H9 (cell line): ENCODE measurements around the gene ZDHHC3. TPM values are rescaled to one million over a fixed set of nuclear protein-coding genes. Genes with fewer than 3 reads are reported as not detected.

ENCODE experiments used
- DNase-seq: peaks from one replicate; pipeline ENCODE4 v3.0.0-alpha.2; 2017
- H2AFZ ChIP-seq: one replicate; pipeline ENCODE4 v1.6.1; 2013; ENCODE audit warnings: mild to moderate bottlenecking, low read length, control low read depth, moderate library complexity
- H2AK5ac ChIP-seq: 2 replicates; pipeline ENCODE4 v1.6.1; 2013; ENCODE audit warnings: low read length, control low read depth, mixed read lengths; ENCODE audit not compliant: insufficient read length
- H2BK120ac ChIP-seq: one replicate; pipeline ENCODE4 v1.6.1; 2013; ENCODE audit warnings: low read depth, mild to moderate bottlenecking, low read length, control low read depth, inconsistent platforms; ENCODE audit not compliant: poor library complexity, severe bottlenecking
- H2BK12ac ChIP-seq: 2 replicates; pipeline ENCODE4 v1.6.1; 2013; ENCODE audit warnings: low read length, control low read depth, mixed read lengths, low read depth; ENCODE audit not compliant: insufficient read length
- H2BK15ac ChIP-seq: 2 replicates; pipeline ENCODE4 v1.6.1; 2013; ENCODE audit warnings: low read depth, low read length, control low read depth
- H2BK20ac ChIP-seq: one replicate; pipeline ENCODE4 v1.6.1; 2013; ENCODE audit warnings: low read depth, mild to moderate bottlenecking, low read length, control low read depth, inconsistent platforms; ENCODE audit not compliant: poor library complexity, severe bottlenecking
- H2BK5ac ChIP-seq: 2 replicates; pipeline ENCODE4 v1.6.1; 2013; ENCODE audit warnings: low read length, control low read depth, mixed read lengths; ENCODE audit not compliant: insufficient read length
- H3K14ac ChIP-seq: 2 replicates; pipeline ENCODE4 v1.6.1; 2013; ENCODE audit warnings: low read length, control low read depth; ENCODE audit not compliant: insufficient read depth
- H3K18ac ChIP-seq: 2 replicates; pipeline ENCODE4 v1.6.1; 2013; ENCODE audit warnings: low read depth, mild to moderate bottlenecking, mixed read lengths, low read length, control low read depth; ENCODE audit not compliant: insufficient read length
- H3K23ac ChIP-seq: 2 replicates; pipeline ENCODE4 v1.6.1; 2013; ENCODE audit warnings: low read length, control low read depth, mixed read lengths, low read depth; ENCODE audit not compliant: insufficient read length
- H3K23me2 ChIP-seq: 2 replicates; pipeline ENCODE4 v1.6.1; 2013; ENCODE audit warnings: low read depth, mild to moderate bottlenecking, mixed read lengths, low read length, control low read depth; ENCODE audit not compliant: insufficient read length, poor library complexity, severe bottlenecking
- H3K27ac ChIP-seq: 2 replicates; pipeline ENCODE4 v1.5.1; 2013; ENCODE audit warnings: low read length, control low read depth, mixed read lengths, low read depth; ENCODE audit not compliant: insufficient read length
- H3K27me3 ChIP-seq: 2 replicates; pipeline ENCODE4 v1.6.1; 2013; ENCODE audit warnings: low read length, control low read depth, inconsistent platforms; ENCODE audit not compliant: insufficient read depth
- H3K4ac ChIP-seq: 2 replicates; pipeline ENCODE4 v1.6.1; 2013; ENCODE audit warnings: low read depth, mild to moderate bottlenecking, control low read depth, inconsistent platforms, low read length, moderate library complexity
- H3K4me1 ChIP-seq: 2 replicates; pipeline ENCODE4 v1.6.1; 2013; ENCODE audit warnings: low read length, control low read depth, inconsistent platforms; ENCODE audit not compliant: insufficient read depth
- H3K4me2 ChIP-seq: 2 replicates; pipeline ENCODE4 v1.6.1; 2013; ENCODE audit warnings: low read length, control low read depth, mixed read lengths; ENCODE audit not compliant: insufficient read length, insufficient read depth
- H3K56ac ChIP-seq: 2 replicates; pipeline ENCODE4 v1.6.1; 2013; ENCODE audit warnings: low read depth, mild to moderate bottlenecking, mixed read lengths, low read length, control low read depth; ENCODE audit not compliant: insufficient read length
- H3K79me1 ChIP-seq: 2 replicates; pipeline ENCODE4 v1.6.1; 2013; ENCODE audit warnings: low read depth, mild to moderate bottlenecking, moderate library complexity, low read length, control low read depth, inconsistent platforms; ENCODE audit not compliant: insufficient read depth, poor library complexity, severe bottlenecking
- H3K79me2 ChIP-seq: 2 replicates; pipeline ENCODE4 v1.6.1; 2013; ENCODE audit warnings: low read length, control low read depth, inconsistent platforms; ENCODE audit not compliant: insufficient read depth
- H3K9ac ChIP-seq: 2 replicates; pipeline ENCODE4 v1.6.1; 2013; ENCODE audit warnings: low read length, control low read depth, mixed read lengths; ENCODE audit not compliant: insufficient read length; ENCODE audit errors: extremely low read depth
- H3K9me3 ChIP-seq: one replicate; pipeline ENCODE4 v1.6.1; 2013; ENCODE audit warnings: low read depth, low read length, inconsistent platforms; ENCODE audit not compliant: control insufficient read depth
- H3T11ph ChIP-seq: one replicate; pipeline ENCODE4 v1.6.1; 2013; ENCODE audit warnings: mild to moderate bottlenecking, low read length, control low read depth, inconsistent platforms
- H4K20me1 ChIP-seq: one replicate; pipeline ENCODE4 v1.6.1; 2013; ENCODE audit not compliant: control insufficient read depth, insufficient read length, insufficient read depth
- H4K5ac ChIP-seq: 2 replicates; pipeline ENCODE4 v1.6.1; 2013; ENCODE audit warnings: low read depth, mild to moderate bottlenecking, mixed read lengths, low read length, control low read depth; ENCODE audit not compliant: insufficient read length
- H4K8ac ChIP-seq: replicated peaks from 2 replicates; pipeline ENCODE4 v1.6.1; 2013; ENCODE audit warnings: low read length, control low read depth, mixed read lengths, low read depth; ENCODE audit not compliant: insufficient read length
- H4K91ac ChIP-seq: 2 replicates; pipeline ENCODE4 v1.6.1; 2013; ENCODE audit warnings: low read depth, mild to moderate bottlenecking, moderate library complexity, mixed read lengths, low read length, control low read depth; ENCODE audit not compliant: insufficient read length
- H3K27ac Mint-ChIP-seq, 3 experiments: 2 replicates in 2 of 3; 3 replicates in 1 of 3; pipeline ENCODE4 v1.8.0; 2020 to 2021; ENCODE audit warnings: mixed read lengths in 3 of 3, mild to moderate bottlenecking in 1 of 3, moderate library complexity in 1 of 3
- H3K27me3 Mint-ChIP-seq: 2 replicates; pipeline ENCODE4 v1.8.0; 2021; ENCODE audit warnings: low read depth, mild to moderate bottlenecking, moderate library complexity, mixed read lengths
- H3K36me3 Mint-ChIP-seq, 3 experiments: 2 replicates in 2 of 3; 3 replicates in 1 of 3; pipeline ENCODE4 v1.8.0; 2020 to 2021; ENCODE audit warnings: low read depth in 3 of 3, mixed read lengths in 3 of 3; ENCODE audit not compliant: insufficient read depth in 1 of 3
- H3K4me1 Mint-ChIP-seq, 2 experiments: 2 replicates each; pipeline ENCODE4 v1.8.0; 2020; ENCODE audit warnings: mixed read lengths in 2 of 2
- H3K4me3 Mint-ChIP-seq, 2 experiments: 2 replicates in 1 of 2; 3 replicates in 1 of 2; pipeline ENCODE4 v1.8.0; 2020 to 2021; ENCODE audit warnings: mild to moderate bottlenecking in 2 of 2, mixed read lengths in 2 of 2, moderate library complexity in 1 of 2
- H3K9me3 Mint-ChIP-seq, 2 experiments: 2 replicates in 1 of 2; 3 replicates in 1 of 2; pipeline ENCODE4 v1.8.0; 2020; ENCODE audit warnings: mild to moderate bottlenecking in 2 of 2, mixed read lengths in 2 of 2, moderate library complexity in 1 of 2
- CTCF ChIP-seq: fragments of 200-600 bp; sonication (generic); conservative IDR thresholded peaks from 3 replicates; pipeline ENCODE4 v1.8.0; 2021; ENCODE audit warnings: antibody characterized with exemption, mild to moderate bottlenecking
- WGBS: extraction: QIAGEN DNeasy Blood & Tissue Kit; methylation state at CpG from one replicate; pipeline ENCODE4 v1.1.7; 2013; ENCODE audit warnings: missing lambda C conversion rate, low lambda C conversion rate, mixed read lengths; ENCODE audit not compliant: insufficient read length; ENCODE audit errors: extremely low coverage; 5-methylcytosine and 5-hydroxymethylcytosine counted together
- total RNA-seq: library from RNA; stranded (reverse); gene quantifications from 2 replicates; pipeline ENCODE4 v1.2.1, GENCODE V29; 2021

Gene ZDHHC3
- total RNA-seq, 1 experiment from 2014 or later = 71.3 TPM

GRCh38 chr3:44963571-44964325 is 12.2 kb downstream of the ZDHHC3 start:
- no peak for DNase-seq
- Histone ChIP-seq H3K79me2 (peaks cover 4% of the 10 kb centered on the region; the same call in 1 of the 2 replicates), H2BK5ac (no peak overlapping the region), H4K20me1 (no peaks in the 10 kb centered on the region), H3K27me3 (no peaks in the 10 kb centered on the region), H2BK20ac (no peak overlapping the region), H3K27ac (no peak overlapping the region), H4K8ac (no peak overlapping the region), H3K56ac (no peak overlapping the region), H2BK15ac (no peak overlapping the region), H2AFZ (no peak overlapping the region), H3K4ac (no peak overlapping the region), H3K18ac (no peak overlapping the region), H2AK5ac (no peak overlapping the region), H3K79me1 (no peaks in the 10 kb centered on the region), H3K9me3 (no peaks in the 10 kb centered on the region), H3K23me2 (no peaks in the 10 kb centered on the region), H2BK12ac (no peak overlapping the region), H3T11ph (no peak overlapping the region), H4K5ac (no peak overlapping the region), H3K4me2 (no peak overlapping the region), H3K4me1 (peaks cover 2% of the 10 kb centered on the region; the same call in 1 of the 2 replicates), H3K23ac (no peak overlapping the region), H3K9ac (no peak overlapping the region), H3K14ac (no peak overlapping the region), H2BK120ac (no peak overlapping the region), H4K91ac (no peak overlapping the region)
- H3K36me3 Mint-ChIP-seq = peaks cover 0 to 4% (median 0%) of the 10 kb centered on the region in 3 experiments; a peak in 2 of 7 replicates
- peak overlapping the region in 1 of 3 experiments; percentile 68; a peak in 3 of 7 replicates for H3K27ac Mint-ChIP-seq
- no peak overlapping the region for H3K4me3 Mint-ChIP-seq
- TF ChIP-seq CTCF = no peak
- H3K9me3 Mint-ChIP-seq = no peaks in the 10 kb centered on the region
- no CpG with 5 or more reads among the region's 4 CpGs for WGBS
- H3K4me1 Mint-ChIP-seq = peaks cover 13 to 14% of the 10 kb centered on the region in 2 experiments
- no peaks in the 10 kb centered on the region for H3K27me3 Mint-ChIP-seq
